PC-9 (cell line): ENCODE measurements around the gene PRR33. TPM values are rescaled to one million over a fixed set of nuclear protein-coding genes. Genes with fewer than 3 reads are reported as not detected.

Source experiments
- BruUV-seq: library from RNA; stranded (reverse); fragments of 400-500 nt; replicated peaks from 2 replicates; lab custom pipeline; 2021; lab: Mats Ljungman, UMichigan
- CTCF ChIA-PET: fragments of 300-600 bp; sonication (Branson Sonifier 250); formaldehyde crosslinking; loops from one replicate; lab custom pipeline; 2022; ENCODE audit warnings: antibody characterized with exemption; lab: Charles Lee
- POLR2A ChIA-PET: fragments of 300-600 bp; sonication (Branson Sonifier 250); formaldehyde crosslinking; loops from one replicate; lab custom pipeline; 2022; ENCODE audit warnings: antibody characterized with exemption; ENCODE audit not compliant: unreplicated experiment; lab: Charles Lee
- DNase-seq, 2 experiments: peaks; one replicate each; pipeline versions ENCODE4 v3.0.0 to v3.0.0-alpha.2; 2015 to 2022; ENCODE audit warnings: mixed read lengths in 1 of 2
- H2AFZ ChIP-seq: fragments of 200-600 bp; sonication (generic); 2 replicates; pipeline ENCODE4 v1.8.1; 2017; ENCODE audit warnings: antibody characterized with exemption
- H3F3A ChIP-seq: fragments of 200-600 bp; sonication (generic); 2 replicates; pipeline ENCODE4 v1.8.1; 2017; ENCODE audit warnings: antibody characterized with exemption, mild to moderate bottlenecking, low read depth; ENCODE audit not compliant: insufficient read depth
- H3K27ac ChIP-seq: fragments of 200-600 bp; sonication (generic); 2 replicates; pipeline ENCODE4 v1.6.1; 2016; ENCODE audit warnings: mixed run types
- H3K27me3 ChIP-seq: fragments of 200-600 bp; sonication (generic); 2 replicates; pipeline ENCODE4 v1.6.1; 2016; ENCODE audit warnings: low read depth, mixed run types; ENCODE audit not compliant: insufficient read depth
- H3K36me3 ChIP-seq: fragments of 200-600 bp; sonication (generic); 2 replicates; pipeline ENCODE4 v1.6.1; 2016; ENCODE audit warnings: low read depth, mixed run types
- H3K4me1 ChIP-seq: fragments of 200-600 bp; sonication (generic); replicated peaks from 2 replicates; pipeline ENCODE4 v1.6.1; 2016; ENCODE audit warnings: mixed run types; ENCODE audit not compliant: insufficient read depth
- H3K4me2 ChIP-seq: fragments of 200-600 bp; sonication (generic); 2 replicates; pipeline ENCODE4 v1.6.1; 2017; ENCODE audit warnings: mixed run types
- H3K4me3 ChIP-seq: fragments of 200-600 bp; sonication (generic); 2 replicates; pipeline ENCODE4 v1.6.1; 2016; ENCODE audit warnings: mixed run types
- H3K79me2 ChIP-seq: fragments of 200-600 bp; sonication (generic); 2 replicates; pipeline ENCODE4 v1.6.1; 2017; ENCODE audit warnings: low read depth, mixed run types
- H3K9me2 ChIP-seq: fragments of 200-600 bp; sonication (generic); 2 replicates; pipeline ENCODE4 v1.8.1; 2017; ENCODE audit warnings: mild to moderate bottlenecking; ENCODE audit not compliant: insufficient read depth
- H3K9me3 ChIP-seq: fragments of 200-600 bp; sonication (generic); 2 replicates; pipeline ENCODE4 v1.8.1; 2016; ENCODE audit warnings: low read depth; ENCODE audit not compliant: insufficient read depth
- H4K20me1 ChIP-seq: fragments of 200-600 bp; sonication (generic); 2 replicates; pipeline ENCODE4 v1.8.1; 2017; ENCODE audit not compliant: insufficient read depth
- CTCF ChIP-seq: fragments of 200-600 bp; sonication (generic); conservative IDR thresholded peaks from 2 replicates; pipeline ENCODE4 v1.6.1; 2017; ENCODE audit warnings: mixed run types, antibody characterized with exemption, mild to moderate bottlenecking, moderate library complexity
- EZH2 ChIP-seq: fragments of 200-600 bp; sonication (generic); IDR thresholded peaks from 2 replicates; pipeline ENCODE4 v1.8.0; 2017; ENCODE audit warnings: antibody characterized with exemption, low read depth
- intact Hi-C: fragments of 100-400 bp; cut with micrococcal nuclease; formaldehyde crosslinking; loops from one replicate; pipeline ENCODE4 v1.10.0; 2022; ENCODE audit not compliant: unreplicated experiment
- total RNA-seq: library from RNA; stranded (reverse); gene quantifications from 2 replicates; pipeline ENCODE4 v1.2.3, GENCODE V29; 2021

Gene PRR33
- total RNA-seq, 1 experiment from 2014 or later = not detected

- ChIA-PET POLR2A (no interaction called here), CTCF (interaction anchor here (0.6 kb wide), 2 partner anchors 151 to 154 kb away, joined by 4 to 7 read pairs; partner anchors contain the start of gene KRTAP5-6)
- DNase-seq = no peak
- BruUV-seq = no TSS peak
- H3K4me1 ChIP-seq = no peaks in the 10 kb centered on the region; the same call in 1 of the 2 replicates
- H3K79me2 ChIP-seq = no peaks in the 10 kb centered on the region
- no peak overlapping the region for H3K4me2 ChIP-seq
- H2AFZ ChIP-seq = no peak overlapping the region
- H3K9me3 ChIP-seq = no peaks in the 10 kb centered on the region
- H3F3A ChIP-seq = no peaks in the 10 kb centered on the region
- H3K27me3 ChIP-seq = no peaks in the 10 kb centered on the region
- no peak overlapping the region for H3K27ac ChIP-seq
- H4K20me1 ChIP-seq = no peaks in the 10 kb centered on the region
- H3K9me2 ChIP-seq = no peaks in the 10 kb centered on the region
- no peaks in the 10 kb centered on the region for H3K36me3 ChIP-seq
- H3K4me3 ChIP-seq = no peak overlapping the region
- intact Hi-C loops = no loop called here
- TF ChIP-seq EZH2 (no peak), CTCF (no peak)
These were observed 43.6 kb downstream of the PRR33 start for GRCh38 chr11:1847926-1848639.

- no peak for TF ChIP-seq CTCF
- TF ChIP-seq EZH2 = no peak
- Histone ChIP-seq H4K20me1 (no peaks in the 10 kb centered on the region), H3K27me3 (no peaks in the 10 kb centered on the region), H3F3A (no peaks in the 10 kb centered on the region), H2AFZ (no peak overlapping the region), H3K27ac (no peak overlapping the region), H3K4me2 (no peak overlapping the region), H3K9me3 (no peaks in the 10 kb centered on the region), H3K79me2 (no peaks in the 10 kb centered on the region), H3K4me1 (no peaks in the 10 kb centered on the region; the same call in 1 of the 2 replicates), H3K36me3 (no peaks in the 10 kb centered on the region), H3K9me2 (no peaks in the 10 kb centered on the region), H3K4me3 (no peak overlapping the region)
- no TSS peak for BruUV-seq
- ChIA-PET POLR2A (interaction anchor here (0.6 kb wide), 1 partner anchor 13 kb away, joined by 5 read pairs; no protein-coding TSS in a partner anchor), CTCF (interaction anchor here (0.6 kb wide), 1 partner anchor 153 kb away, joined by 7 read pairs; no protein-coding TSS in a partner anchor)
- no peak for DNase-seq
- intact Hi-C loops = no loop called here
These were observed 44.5 kb downstream of the PRR33 start for GRCh38 chr11:1847006-1847735.

- Histone ChIP-seq H3K9me2 (no peaks in the 10 kb centered on the region), H3K27ac (no peak overlapping the region), H3K4me1 (no peaks in the 10 kb centered on the region; the same call in 1 of the 2 replicates), H3K79me2 (no peaks in the 10 kb centered on the region), H3K36me3 (no peaks in the 10 kb centered on the region), H3F3A (no peaks in the 10 kb centered on the region), H4K20me1 (no peaks in the 10 kb centered on the region), H3K4me3 (no peak overlapping the region), H2AFZ (no peak overlapping the region), H3K9me3 (no peaks in the 10 kb centered on the region), H3K27me3 (no peaks in the 10 kb centered on the region), H3K4me2 (no peak overlapping the region)
- no peak for TF ChIP-seq CTCF
- no peak for TF ChIP-seq EZH2
- intact Hi-C loops = no loop called here
- DNase-seq = no peak
- no TSS peak for BruUV-seq
- ChIA-PET CTCF (no interaction called here), POLR2A (no interaction called here)
These were observed 45.2 kb downstream of the PRR33 start for GRCh38 chr11:1846453-1846932.
